HT-29 (cell line): Measurements from ENCODE around the gene MS4A8. TPM values are rescaled to one million over a fixed set of nuclear protein-coding genes. Genes with fewer than 3 reads are reported as not detected.

Experiments
- DNase-seq: peaks from one replicate; pipeline ENCODE4 v3.0.0-alpha.2; 2015; ENCODE audit warnings: low spot score
- total RNA-seq: library from RNA; depleted of rRNA; stranded (reverse); fragments of >200 nt; shearing (Covaris generic); gene quantifications from 2 replicates; pipeline ENCODE4 v1.2.3, GENCODE V29; 2014; rRNA removed

The MS4A8 gene
- total RNA-seq, 1 experiment from 2014 or later = not detected

DNA sequence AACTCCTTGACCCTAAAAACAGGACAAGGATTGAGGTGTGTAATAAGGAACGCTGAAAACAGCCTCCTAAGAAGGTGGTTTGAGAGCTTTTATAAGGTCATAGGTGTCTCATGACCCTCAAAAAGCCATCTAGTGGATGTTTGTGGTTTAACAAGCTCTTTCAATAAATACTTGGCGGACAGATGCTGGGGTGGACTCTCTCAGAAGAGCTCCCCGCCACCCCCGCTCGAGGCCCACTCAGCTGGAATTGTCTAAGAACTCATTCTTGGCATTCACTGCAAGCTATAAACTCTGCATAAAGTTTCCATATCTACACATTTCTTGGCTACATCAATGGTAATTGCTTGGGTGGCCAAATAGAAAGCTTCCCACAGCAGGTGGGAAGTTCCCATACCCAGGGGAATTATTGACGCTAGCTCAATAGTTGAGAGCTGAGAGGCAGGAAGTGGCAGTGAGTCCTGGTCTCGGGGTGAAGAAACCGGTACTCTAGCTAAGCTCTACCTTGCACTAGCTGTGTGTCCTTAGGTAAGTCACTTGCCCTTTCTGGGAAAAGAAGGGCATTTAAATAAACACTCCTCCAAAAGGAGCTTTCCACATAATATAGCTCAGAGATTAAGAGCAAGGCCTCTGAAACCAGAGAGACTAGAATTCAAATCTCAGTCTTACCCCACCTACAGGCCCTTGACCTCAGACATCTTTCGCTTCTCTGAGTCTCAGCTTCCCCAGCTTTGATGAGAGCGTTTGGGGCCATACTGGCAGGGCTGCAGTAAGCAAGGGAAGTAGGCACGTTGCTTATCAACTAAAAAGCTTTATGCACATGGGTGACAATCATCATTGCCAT is 63.7 kb downstream of the MS4A8 start:
- DNase-seq = peak; percentile 43

DNA sequence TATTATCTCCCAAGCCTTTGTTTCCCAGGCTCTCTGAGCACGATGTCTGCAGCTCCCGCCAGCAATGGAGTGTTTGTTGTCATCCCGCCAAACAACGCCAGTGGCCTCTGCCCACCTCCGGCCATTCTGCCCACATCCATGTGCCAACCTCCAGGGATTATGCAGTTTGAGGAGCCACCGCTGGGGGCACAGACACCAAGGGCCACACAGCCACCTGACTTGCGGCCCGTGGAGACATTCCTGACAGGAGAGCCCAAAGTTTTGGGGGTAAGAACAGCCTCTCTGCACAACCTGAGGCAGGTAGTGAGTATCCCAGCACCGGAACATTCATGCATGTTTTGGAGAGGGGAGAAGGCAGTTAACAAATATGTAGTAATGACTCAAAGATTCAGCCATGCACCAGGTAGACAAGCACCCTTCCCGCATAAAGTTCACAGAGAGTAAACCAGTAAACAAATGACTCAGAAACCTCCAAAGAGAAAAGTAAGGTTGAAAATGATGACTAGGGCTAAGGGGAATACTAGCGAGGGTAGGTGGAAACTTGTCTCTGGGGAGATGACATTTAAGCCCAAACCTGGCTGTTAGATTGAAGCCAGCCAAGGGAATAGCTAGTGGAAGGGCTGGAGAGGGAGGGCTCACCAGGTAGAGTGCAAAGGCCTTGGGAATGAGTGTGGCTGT is 64.4 kb downstream of the MS4A8 start:
- no peak for DNase-seq

DNA sequence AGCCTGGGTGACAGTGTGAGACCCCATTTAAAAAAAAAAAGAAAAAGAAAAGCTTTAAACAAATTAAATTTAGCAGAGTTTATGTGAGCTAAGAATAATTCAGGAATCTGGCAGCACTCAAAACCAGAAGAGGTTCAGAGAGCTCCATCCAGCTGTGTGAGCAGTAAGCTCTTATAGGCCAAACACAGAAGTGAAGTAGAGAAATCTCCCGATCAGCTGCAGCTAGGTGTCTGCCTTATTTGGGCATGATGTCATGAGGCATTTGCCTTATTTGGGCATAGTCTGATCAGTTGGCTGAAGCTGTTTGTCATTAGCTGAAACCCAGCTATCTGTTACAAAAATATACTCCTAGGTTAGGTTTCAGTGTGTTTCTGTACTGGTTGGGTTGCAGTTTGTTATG is 65.5 kb downstream of the MS4A8 start:
- no peak for DNase-seq

DNA sequence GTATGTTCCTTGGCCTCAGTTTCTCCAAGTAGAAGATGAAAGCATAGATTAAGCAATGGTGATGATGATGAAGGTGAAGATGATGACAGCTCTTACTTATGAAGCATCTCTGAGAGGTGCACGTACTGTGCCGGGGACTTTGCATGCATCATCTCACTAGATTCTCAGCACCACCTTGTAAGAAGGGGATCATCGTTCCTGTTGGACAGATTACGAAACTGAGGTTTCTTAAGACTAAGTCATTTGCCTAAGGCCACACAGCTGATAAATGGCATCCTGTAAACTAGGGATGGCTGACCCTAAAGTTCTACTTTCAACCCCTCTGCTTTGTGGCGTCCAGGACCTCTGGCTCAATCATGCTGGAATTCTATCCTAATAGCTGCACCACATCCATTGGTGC is 65.9 kb downstream of the MS4A8 start:
- no peak for DNase-seq

Other genes starting within 250 kb of the MS4A8 start
- gene MS4A1, start 243.8 kb upstream of the MS4A8 start, total RNA-seq = not detected in 2 replicates
- not detected in 2 replicates for gene MS4A12, start 206.8 kb upstream of the MS4A8 start, total RNA-seq
- gene MS4A13, start 184.2 kb upstream of the MS4A8 start, total RNA-seq = not detected in 2 replicates
- gene MS4A18, start 25.1 kb downstream of the MS4A8 start, total RNA-seq = not detected in 2 replicates
- gene MS4A15, start 57.3 kb downstream of the MS4A8 start, total RNA-seq = not detected in 2 replicates
- gene MS4A10, start 85.7 kb downstream of the MS4A8 start, total RNA-seq = not detected in 2 replicates
- gene CCDC86, start 142.5 kb downstream of the MS4A8 start, total RNA-seq = 56.4 and 60.6 TPM in 2 replicates
- 0.41 TPM in 1 of 2 replicates, not detected in the other for gene PTGDR2, start 156.3 kb downstream of the MS4A8 start, total RNA-seq
- gene ZP1, start 167.9 kb downstream of the MS4A8 start, total RNA-seq = not detected in 2 replicates
- 144 and 152 TPM in 2 replicates for gene PRPF19, start 207.0 kb downstream of the MS4A8 start, total RNA-seq
- 96.5 and 102 TPM in 2 replicates for gene TMEM109, start 214.5 kb downstream of the MS4A8 start, total RNA-seq
- 35.6 and 37.5 TPM in 2 replicates for gene TMEM132A, start 224.8 kb downstream of the MS4A8 start, total RNA-seq